Measurements from ENCODE around the gene RASSF9. TPM values are rescaled to one million over a fixed set of nuclear protein-coding genes. Genes with fewer than 3 reads are reported as not detected.

The RASSF9 gene
- total RNA-seq, 1 donor from 2014 or later = 7.3 TPM

- DNase-seq = no peak
Observed at GRCh38 chr12:85755760-85756159, 80.4 kb downstream of the RASSF9 start.

More at GRCh38 chr12:85755760-85756159, 80.4 kb downstream of the RASSF9 start:
- H3K4me3 ChIP-seq = no peak overlapping the region
- peaks cover 18% of the 10 kb centered on the region for H3K9me3 ChIP-seq (replicated peaks)
- H3K27me3 ChIP-seq (ENCODE audit: low read depth) = no peaks in the 10 kb centered on the region
- intact Hi-C loops (cut with micrococcal nuclease) = no loop called here
- H3K27ac ChIP-seq (replicated peaks) = no peak overlapping the region
- no peaks in the 10 kb centered on the region for H3K4me1 ChIP-seq
- no peaks in the 10 kb centered on the region for H3K36me3 ChIP-seq
- TF ChIP-seq CTCF (IDR thresholded peaks at IDR 0.05; ENCODE audit: borderline replicate concordance) = no peak

Other genes starting within 250 kb of the RASSF9 start
- not detected for gene NTS, start 37.9 kb upstream of the RASSF9 start, total RNA-seq

Data from left ventricle myocardium inferior (tissue), 1 donor.